Uterus (tissue), 4 donors: Measurements from ENCODE around the gene SGMS1. TPM values are rescaled to one million over a fixed set of nuclear protein-coding genes. Genes with fewer than 3 reads are reported as not detected.

Experiments used
- DNase-seq, 2 donors: peaks; one replicate each; pipeline ENCODE4 v3.0.0-alpha.2; 2019 to 2020
- H3K27ac ChIP-seq, 2 donors: fragments of 200-600 bp; sonication (generic); 1 replicate in 1 of 2; 2 replicates in 1 of 2; pipeline ENCODE4 v1.5.1; 2016 to 2018
- H3K27me3 ChIP-seq, 2 donors: fragments of 200-600 bp; sonication (generic); one replicate each; pipeline ENCODE4 v1.5.1; 2018 to 2019; ENCODE audit warnings: control low read depth in 1 of 2
- H3K36me3 ChIP-seq, 2 donors: fragments of 200-600 bp; sonication (generic); one replicate each; pipeline ENCODE4 v1.5.1; 2019; ENCODE audit warnings: control low read depth in 1 of 2
- H3K4me1 ChIP-seq, 2 donors: fragments of 200-600 bp; sonication (generic); one replicate each; pipeline ENCODE4 v1.5.1; 2018 to 2019; ENCODE audit warnings: control low read depth in 1 of 2
- H3K4me3 ChIP-seq, 2 donors: fragments of 200-600 bp; sonication (generic); 1 replicate in 1 of 2; 2 replicates in 1 of 2; pipeline ENCODE4 v1.5.1; 2018 to 2019; ENCODE audit warnings: mild to moderate bottlenecking in 1 of 2
- H3K9me3 ChIP-seq, 2 donors: fragments of 200-600 bp; sonication (generic); one replicate each; pipeline ENCODE4 v1.5.1; 2019; ENCODE audit warnings: control low read depth in 1 of 2
- CTCF ChIP-seq, 4 experiments: fragments of 200-600 bp in 2 of 4; fragments of 450-650 bp in 2 of 4; sonication (generic) in 2 of 4; IDR thresholded peaks; one replicate each; pipeline ENCODE4 v1.5.1; 2016 to 2019; ENCODE audit warnings: antibody characterized with exemption in 4 of 4, mild to moderate bottlenecking in 2 of 4, moderate library complexity in 1 of 4
- POLR2A ChIP-seq, 2 donors: fragments of 450-650 bp; IDR thresholded peaks; one replicate each; pipeline ENCODE4 v1.6.1; 2016; ENCODE audit warnings: antibody characterized with exemption in 2 of 2, mild to moderate bottlenecking in 1 of 2, moderate library complexity in 1 of 2
- intact Hi-C: fragments of 100-400 bp; cut with DNase I; formaldehyde crosslinking; loops from one replicate; pipeline ENCODE4 v1.15.1; 2023; ENCODE audit warnings: low total_unique reads
- total RNA-seq, 4 donors: library from RNA; depleted of rRNA in 3 of 4; stranded (reverse); fragments of >200 nt in 3 of 4; gene quantifications; one replicate each; pipeline versions ENCODE4 v1.1.0 to v1.2.4, GENCODE V29; 2014 to 2023
- donor health status: DM: yes; HTN: yes; CAD: no.

SGMS1 gene
- total RNA-seq, 4 donors from 2014 or later: 38.0 to 102 (median 57.7) TPM

- intact Hi-C loops: no loop called here
- Histone ChIP-seq H3K9me3 (no peaks in the 10 kb centered on the region), H3K36me3 (no peaks in the 10 kb centered on the region), H3K27ac (no peak overlapping the region), H3K4me1 (no peaks in the 10 kb centered on the region), H3K27me3 (no peaks in the 10 kb centered on the region), H3K4me3 (no peak overlapping the region)
- no peak for DNase-seq
- no peak for TF ChIP-seq POLR2A (IDR thresholded peaks at IDR 0.05)
- no peak for TF ChIP-seq CTCF (IDR thresholded peaks at IDR 0.05)
Measured at GRCh38 chr10:50636618-50637579, 13.1 kb upstream of the SGMS1 start.

GRCh38 chr10:50635286-50635685 is 11.5 kb upstream of the SGMS1 start:
- Histone ChIP-seq H3K27me3 (no peaks in the 10 kb centered on the region), H3K9me3 (no peaks in the 10 kb centered on the region), H3K4me3 (no peak overlapping the region), H3K4me1 (no peaks in the 10 kb centered on the region), H3K36me3 (no peaks in the 10 kb centered on the region), H3K27ac (no peak overlapping the region)
- intact Hi-C loops: no loop called here
- no peak for DNase-seq
- no peak for TF ChIP-seq POLR2A (IDR thresholded peaks at IDR 0.05)
- TF ChIP-seq CTCF (IDR thresholded peaks at IDR 0.05): no peak

GRCh38 chr10:50634479-50634878 is 10.7 kb upstream of the SGMS1 start:
- TF ChIP-seq POLR2A (IDR thresholded peaks at IDR 0.05) (no peak), CTCF (IDR thresholded peaks at IDR 0.05) (no peak)
- no peaks in the 10 kb centered on the region for H3K27me3 ChIP-seq
- DNase-seq: no peak
- H3K9me3 ChIP-seq: no peaks in the 10 kb centered on the region
- H3K4me3 ChIP-seq: no peak overlapping the region
- no peaks in the 10 kb centered on the region for H3K4me1 ChIP-seq
- H3K36me3 ChIP-seq: no peaks in the 10 kb centered on the region
- no peak overlapping the region for H3K27ac ChIP-seq
- intact Hi-C loops: no loop called here

GRCh38 chr10:50631052-50631451 is 7.3 kb upstream of the SGMS1 start:
- H3K27me3 ChIP-seq: no peaks in the 10 kb centered on the region
- no peaks in the 10 kb centered on the region for H3K36me3 ChIP-seq
- intact Hi-C loops: no loop called here
- no peaks in the 10 kb centered on the region for H3K4me1 ChIP-seq
- no peak overlapping the region for H3K4me3 ChIP-seq
- H3K27ac ChIP-seq: no peak overlapping the region
- TF ChIP-seq POLR2A (IDR thresholded peaks at IDR 0.05): no peak
- no peak for TF ChIP-seq CTCF (IDR thresholded peaks at IDR 0.05)
- no peaks in the 10 kb centered on the region for H3K9me3 ChIP-seq
- DNase-seq: no peak

- Histone ChIP-seq H3K9me3 (no peaks in the 10 kb centered on the region), H3K27me3 (no peaks in the 10 kb centered on the region), H3K4me1 (no peaks in the 10 kb centered on the region), H3K4me3 (no peak overlapping the region), H3K27ac (no peak overlapping the region), H3K36me3 (no peaks in the 10 kb centered on the region)
- DNase-seq: no peak
- intact Hi-C loops: no loop called here
- TF ChIP-seq CTCF (IDR thresholded peaks at IDR 0.05) (no peak), POLR2A (IDR thresholded peaks at IDR 0.05) (no peak)
Measured at GRCh38 chr10:50629495-50630122, 5.9 kb upstream of the SGMS1 start.
